NCI-H187 treated with DMSO at 0.1 percent for 48 hours (cell line): Measurements from ENCODE around the gene TRABD2B.

Experiments used
- DNase-seq: peaks from one replicate; lab custom pipeline; 2025; lab: John Stamatoyannopoulos, UW

The TRABD2B gene

DNA sequence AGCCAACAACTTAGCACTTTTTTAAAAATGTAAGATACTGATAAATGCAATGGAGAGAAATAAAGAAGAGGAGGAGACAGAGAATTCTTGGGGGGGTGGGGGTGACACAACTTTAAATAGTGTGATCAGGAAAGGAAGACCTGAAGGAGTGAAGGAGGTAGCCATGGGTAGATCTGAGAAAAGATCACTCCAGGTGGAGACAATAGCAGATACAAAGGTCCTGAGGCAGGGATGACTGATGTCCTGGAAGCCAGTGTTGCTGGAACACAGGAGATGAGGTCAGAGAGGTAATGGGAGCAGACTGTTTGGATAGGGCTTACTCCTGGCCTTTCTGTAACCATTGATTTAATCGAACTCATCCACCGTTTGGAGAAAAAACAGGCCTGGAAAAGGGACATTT is 24.6 kb upstream of the TRABD2B start:
- no peak for DNase-seq

DNA sequence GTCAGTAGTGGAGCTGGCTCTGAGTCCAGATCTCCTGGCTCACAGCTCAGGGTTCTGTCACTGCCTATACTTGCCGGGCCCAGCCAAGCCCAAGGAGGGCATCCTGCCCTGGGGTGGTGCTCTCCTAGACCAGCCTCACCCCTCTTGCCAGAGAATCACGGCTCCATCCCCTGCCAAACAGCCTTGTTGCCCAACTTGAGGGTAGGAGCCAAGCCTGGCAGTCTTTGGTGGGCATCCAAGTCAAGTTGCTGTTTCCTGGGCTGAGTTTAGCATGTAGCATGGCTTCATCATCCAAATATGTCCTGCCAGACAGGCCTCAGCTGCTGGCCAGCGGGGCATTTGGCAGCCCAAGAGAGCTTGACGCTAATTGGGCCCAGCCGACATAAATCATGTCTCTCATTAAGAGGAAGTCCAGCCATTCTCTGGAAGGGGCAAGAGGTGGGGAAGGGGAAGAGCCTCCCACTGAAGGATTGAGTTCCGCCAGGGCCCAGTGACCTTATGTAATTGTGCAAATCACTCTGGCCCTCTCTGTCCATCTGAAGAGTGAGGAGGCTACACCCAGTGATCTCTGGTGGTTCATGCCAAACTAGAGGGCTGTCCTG is 22.6 kb upstream of the TRABD2B start:
- DNase-seq = no peak

DNA sequence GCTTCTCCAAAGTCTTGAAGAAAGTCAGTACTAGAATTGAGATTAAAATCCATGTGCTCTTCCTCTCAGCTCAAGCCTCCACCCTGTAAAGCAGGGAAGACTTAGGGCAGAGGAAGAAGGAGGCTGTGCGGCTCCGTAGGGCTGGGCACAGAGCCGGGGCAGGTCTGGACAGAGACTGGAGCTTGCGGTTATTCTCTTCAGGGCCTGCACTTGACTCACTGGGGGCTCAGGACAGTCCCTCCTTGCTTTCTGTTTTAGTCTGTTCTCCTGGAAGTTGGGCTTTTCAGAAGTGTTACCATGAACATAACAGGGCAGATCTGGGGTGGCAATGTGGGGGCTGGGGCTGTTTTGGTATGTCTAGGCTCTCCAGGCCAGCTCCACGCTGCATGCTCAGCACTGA is 21.6 kb upstream of the TRABD2B start:
- DNase-seq = no peak

DNA sequence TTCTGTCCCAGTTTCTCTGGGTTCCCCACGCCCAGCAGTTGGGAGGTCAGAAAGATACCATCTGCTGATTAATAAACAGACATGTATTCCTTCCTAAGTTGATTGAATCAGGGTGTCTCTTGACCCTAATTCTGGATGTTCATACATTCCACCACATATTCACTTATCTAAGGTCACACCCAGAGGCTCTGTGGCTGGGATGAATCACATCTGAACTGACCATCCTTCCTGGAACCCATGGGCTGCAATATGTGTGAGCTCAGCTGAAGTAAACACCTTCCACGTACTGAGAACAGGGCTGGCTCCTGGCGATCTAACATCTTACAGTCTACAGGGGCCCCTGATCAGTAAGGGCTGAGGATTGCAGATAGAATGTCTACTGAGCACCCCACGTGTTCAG is 20.5 kb upstream of the TRABD2B start:
- no peak for DNase-seq

DNA sequence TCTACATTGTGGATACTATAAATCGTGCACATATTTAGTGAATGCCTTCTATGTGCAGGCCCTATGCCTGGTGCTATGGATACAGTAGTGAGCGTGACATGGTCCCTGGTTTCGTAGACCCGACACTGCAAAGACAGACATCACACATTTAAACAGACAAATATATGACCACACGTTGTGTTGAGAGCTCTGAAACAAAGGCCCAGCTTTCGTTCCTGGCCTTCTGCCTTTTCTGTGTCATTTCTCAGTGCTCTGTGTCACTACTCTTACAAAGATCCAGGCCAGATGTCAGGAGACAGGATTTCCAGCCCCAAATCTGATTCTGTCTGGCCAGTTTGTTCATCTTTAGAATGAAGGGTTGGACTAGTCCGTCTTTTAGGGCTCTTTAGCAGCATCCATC is 19.3 kb upstream of the TRABD2B start:
- DNase-seq = no peak

DNA sequence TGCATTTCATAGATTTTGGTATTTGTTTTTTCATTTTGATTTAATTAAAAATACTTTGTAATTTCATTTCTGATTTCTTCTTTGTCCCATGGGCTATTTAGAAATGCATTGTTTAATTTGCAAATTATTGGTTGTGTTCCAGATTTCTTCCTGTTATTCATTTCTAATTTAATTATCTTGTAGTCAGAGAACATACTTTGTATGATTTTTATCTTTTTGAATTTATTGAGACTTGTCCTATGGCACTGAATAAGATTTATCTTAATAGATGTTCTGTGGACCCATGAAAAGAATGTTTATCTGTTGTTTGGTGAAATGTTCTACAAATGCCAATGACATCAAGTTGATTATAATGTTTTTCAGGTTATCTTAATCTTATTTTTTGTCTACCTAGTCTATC is 16.1 kb upstream of the TRABD2B start:
- DNase-seq = no peak

DNA sequence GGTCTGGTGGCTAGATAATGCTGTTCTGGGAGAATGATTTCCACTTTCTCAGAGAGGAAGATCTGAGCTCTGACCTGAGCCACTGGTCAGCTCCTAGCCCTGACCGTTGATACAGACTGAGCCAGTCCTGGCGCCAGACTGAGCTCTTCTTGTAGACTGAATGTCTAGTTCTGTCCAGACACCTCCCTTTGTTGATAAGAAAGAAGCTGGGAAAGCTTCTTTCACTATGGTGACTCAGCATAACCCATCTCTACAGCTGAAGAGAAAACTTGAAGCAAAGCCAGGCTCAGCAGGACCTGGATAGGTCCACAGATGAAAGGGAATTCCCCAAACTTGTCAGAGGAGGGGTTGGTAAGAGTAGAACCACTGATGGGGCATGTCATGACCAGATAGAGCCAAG is 9.9 kb upstream of the TRABD2B start:
- no peak for DNase-seq

DNA sequence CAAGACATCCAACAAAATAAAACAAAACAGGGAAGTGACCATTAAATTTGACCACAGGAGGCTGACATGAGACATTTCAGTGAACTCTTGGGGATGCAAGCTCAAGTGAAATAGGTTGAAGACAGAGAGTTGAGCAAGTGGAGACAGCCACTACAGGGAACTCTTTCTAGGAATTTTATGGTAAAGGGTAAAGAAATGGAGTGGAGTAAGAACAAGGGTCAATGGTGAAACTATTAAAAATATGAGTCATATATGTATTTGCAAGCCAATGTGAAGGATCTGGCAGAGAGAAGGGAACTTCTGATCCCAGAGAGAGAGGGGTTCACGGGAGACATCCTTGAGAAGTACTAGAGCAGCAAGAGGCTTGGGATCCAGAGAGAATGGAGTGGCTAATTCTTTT is 9.1 kb upstream of the TRABD2B start:
- DNase-seq = no peak

DNA sequence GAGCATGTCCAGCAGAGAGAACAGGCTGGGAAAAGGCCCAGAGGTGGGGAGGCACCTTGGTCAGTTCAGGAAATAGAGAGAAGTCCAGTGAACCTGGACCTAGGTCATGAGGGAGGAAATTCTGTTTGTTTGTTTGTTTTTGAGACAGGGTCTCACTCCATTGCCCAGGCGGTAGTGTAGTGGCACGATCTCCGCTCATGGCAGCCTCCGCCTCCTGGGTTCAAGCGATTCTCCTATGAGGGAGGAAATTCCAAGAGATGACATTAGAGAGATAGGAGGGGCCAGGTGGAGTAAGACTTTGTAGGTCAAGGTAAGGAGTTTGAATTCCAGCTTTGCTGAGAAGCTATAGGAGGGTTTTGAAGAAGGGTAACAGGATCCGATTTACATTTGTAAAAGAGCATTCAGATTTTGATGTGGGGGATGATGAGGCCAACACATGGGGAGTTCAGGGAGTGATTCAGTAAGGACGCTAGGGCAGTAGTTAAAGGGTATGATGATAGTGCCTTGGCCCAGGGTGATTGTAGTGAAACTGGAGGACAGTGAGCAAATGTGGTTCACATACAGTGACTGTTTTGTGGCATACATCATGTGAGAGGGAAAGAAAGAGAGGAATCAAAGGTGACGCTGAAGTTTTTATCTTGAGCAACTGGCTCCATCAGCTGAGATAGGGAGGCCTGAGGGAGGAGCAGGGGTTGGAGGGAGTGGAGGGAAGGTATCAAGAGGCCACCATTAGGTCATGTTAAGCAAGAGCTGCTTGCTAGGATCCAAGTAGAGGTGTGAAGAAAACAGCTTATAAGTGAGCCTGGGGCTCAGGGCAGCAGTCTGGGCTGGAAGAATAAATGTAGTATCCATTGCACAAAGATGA is 8.3 kb upstream of the TRABD2B start:
- no peak for DNase-seq

DNA sequence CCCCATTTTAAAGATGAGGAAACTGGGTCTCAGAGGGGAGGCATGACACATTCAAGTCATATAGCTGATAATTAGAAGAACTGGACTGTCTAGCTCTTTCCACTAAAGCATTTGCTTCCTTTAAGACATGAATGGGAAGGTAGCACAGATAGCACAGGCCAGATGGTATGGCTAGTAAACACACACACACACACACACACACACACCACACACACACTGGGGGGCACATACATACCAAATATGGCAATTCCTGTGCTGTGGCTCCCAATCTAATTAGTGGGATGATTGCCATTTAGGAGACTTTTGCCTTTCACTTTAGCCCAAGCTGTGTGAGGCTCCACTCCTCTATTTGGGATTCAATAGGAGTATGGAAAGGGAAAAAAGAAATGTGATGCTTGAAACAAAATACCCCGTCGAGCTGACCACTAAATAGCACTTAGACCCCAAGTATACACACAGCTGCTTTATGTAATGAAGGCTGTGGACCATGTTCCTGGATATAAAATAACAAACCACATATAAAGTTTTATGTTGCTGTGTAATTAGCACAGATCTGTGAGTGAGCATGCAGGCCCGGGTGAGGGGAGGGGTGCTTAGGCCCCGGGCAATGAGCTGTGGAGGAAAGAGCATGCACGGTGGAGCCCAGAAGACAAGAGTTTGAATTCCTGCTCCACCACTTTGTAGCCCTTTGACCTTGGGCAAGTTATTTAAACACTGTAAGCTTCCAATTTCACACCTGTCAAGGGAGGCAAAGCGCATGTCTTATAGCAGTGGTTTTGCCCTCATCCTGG is 6.8 kb upstream of the TRABD2B start:
- DNase-seq = peak; percentile 59

DNA sequence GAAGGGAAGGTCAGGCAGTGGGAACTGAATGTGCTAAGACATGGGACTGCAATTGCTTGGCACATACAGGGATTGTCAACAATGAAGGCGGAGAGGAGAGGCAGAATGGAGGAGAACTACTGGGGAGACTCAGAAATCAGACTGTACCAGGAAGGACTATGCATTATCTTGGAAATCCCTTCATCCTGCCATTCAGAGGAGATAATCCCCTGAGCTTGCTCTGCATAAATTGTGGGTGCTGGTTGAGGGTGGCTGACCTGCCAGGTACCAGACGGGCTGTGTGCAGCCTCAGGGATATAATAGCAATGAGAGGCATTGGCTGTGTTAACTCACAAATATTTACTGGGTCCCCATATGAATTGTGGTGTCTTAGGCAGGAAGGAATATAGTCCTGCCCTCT is 5.0 kb upstream of the TRABD2B start:
- no peak for DNase-seq

DNA sequence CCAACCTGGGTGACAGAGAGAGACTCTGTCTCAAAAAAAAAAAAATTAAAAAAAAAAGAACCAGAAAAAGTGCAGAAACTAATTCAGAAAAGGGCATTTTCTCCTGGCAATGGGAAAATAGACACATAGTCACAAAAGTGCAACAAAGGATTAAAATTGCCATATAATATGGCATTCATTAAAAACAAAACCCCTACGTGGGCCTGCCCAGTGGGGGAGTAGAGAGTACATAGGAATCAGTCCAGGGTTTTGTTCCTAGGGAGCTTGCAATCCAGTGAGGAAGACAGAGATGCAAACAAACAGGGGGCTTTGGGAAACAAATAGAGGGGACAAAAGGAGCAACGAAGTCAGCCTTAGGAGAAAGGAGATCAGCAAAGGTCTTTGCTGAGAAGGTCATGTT is 4.5 kb upstream of the TRABD2B start:
- no peak for DNase-seq

DNA sequence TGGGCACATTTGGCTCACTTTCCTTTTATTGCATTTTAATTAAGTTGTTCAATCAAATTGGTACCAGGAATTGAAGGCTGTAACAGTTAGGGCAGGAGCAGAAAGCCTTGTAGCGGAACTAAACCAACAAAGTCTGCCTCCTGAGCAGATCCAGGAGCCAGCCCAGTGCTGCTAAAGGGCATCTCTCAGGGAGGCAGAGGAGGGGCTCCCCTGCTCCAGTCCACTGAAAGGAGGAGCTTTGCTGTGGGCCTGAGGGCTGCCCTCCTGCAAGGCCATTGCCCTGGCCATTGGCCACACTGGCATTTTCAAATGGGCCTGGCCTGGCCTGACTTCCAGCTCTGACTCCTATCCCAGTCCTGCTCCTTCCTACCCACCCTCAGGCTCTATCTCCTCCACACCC is 3.7 kb upstream of the TRABD2B start:
- no peak for DNase-seq

DNA sequence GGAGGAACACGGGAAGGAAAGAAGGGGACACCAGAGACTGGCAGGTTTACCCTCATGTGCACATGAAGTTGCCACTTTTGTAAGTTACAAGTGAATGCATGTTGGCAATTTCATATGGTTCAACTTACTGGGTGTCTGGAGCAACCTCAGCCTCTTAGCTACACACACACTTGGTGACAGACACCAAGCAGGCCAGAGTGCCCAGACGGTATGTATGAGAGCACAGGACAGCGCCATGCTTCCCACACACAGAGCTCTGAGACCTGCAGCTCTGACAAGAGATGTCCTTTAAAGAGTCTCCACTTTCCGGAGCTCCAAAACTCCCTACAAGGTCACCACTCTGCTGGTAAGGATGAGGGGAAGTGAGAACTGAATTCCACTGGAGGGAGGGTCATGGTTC is 1.9 kb upstream of the TRABD2B start:
- DNase-seq = no peak

DNA sequence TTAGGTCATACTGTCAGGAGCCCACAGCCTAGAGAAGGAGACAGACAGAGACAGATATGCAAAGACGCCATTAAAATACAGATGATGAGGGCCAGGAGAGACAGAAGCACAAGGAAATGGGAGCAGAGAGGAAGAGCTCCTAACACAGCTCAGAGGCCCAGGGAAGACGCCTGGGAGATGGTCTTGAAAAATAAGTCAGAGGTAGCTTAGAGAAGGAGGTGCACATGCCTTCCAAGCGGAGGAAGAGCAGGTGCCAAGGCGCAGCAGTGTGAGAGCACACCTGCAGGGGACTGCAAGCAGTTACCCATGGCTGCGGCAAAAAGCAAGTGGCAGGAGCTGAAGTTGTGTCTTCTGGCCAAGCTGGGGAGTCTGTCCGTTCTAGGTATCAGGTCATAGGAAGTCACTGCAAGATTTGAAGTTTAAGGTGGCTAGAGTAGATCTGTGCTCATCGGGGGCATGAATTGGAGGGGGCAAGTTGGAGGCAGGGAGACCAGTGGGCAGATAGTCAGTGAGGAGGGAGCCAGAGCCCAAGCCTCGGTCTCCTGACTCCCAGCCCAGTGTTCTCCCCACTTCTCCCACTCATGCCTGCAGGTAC is 1.3 kb upstream of the TRABD2B start:
- no peak for DNase-seq

DNA sequence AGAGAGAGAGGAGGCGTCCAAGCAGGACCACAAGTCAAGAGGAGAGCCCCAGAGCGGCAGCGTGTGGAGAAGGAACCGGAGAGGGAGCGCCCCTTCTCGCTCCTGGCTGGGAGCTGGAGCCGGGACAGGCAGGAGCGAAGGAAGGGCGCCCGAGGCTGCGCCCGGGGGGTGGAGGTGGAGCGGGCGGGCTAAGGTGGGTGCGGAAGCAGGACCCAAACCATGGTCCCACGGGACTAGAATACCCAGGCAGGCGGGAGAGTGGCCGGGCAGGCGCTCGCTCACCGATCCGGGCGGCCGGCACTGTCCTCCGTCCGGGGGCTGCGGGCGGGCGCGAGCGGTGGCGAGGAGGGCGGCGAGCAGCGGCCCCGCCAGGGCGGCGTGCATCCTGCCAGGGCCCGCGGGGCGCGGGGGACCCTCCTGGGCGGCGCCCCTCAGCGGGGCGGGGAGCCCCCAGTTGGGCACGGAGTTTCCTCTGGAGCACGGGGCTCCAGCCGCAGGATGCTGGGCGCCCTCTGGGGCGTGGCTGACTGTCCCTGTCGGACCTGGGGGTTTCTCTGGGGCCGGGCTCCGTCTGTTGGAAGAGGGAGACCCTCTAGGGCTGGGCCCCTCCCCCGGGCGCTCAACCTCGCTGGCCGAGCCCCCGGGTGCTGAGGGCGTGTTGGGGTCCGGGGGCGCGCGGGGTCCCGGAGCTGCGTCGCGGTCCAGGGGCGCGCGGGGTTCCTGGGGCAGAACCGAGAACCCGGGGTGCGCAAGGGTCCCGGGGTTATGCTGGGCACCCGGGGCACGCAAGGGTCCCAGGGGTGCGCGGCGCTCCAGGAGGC is 569 bp downstream of the TRABD2B start:
- DNase-seq = no peak

DNA sequence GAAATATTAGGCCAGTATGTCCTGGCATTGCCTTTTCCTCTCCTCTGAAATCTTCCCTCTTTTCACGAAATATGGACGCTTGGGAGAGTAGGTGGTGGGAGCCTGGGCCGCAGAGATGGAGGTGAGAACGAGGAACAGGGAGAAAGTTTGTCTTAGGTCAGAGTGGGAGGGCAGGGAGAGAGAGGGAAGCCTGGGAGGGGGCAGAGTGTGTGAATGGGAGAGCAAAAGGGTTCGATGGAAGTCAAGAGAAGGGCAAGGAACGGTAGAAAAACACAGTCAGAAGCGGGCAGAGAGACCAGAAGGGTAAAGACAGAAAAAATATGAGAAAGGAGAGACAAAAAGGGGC is 1.2 kb downstream of the TRABD2B start:
- no peak for DNase-seq

DNA sequence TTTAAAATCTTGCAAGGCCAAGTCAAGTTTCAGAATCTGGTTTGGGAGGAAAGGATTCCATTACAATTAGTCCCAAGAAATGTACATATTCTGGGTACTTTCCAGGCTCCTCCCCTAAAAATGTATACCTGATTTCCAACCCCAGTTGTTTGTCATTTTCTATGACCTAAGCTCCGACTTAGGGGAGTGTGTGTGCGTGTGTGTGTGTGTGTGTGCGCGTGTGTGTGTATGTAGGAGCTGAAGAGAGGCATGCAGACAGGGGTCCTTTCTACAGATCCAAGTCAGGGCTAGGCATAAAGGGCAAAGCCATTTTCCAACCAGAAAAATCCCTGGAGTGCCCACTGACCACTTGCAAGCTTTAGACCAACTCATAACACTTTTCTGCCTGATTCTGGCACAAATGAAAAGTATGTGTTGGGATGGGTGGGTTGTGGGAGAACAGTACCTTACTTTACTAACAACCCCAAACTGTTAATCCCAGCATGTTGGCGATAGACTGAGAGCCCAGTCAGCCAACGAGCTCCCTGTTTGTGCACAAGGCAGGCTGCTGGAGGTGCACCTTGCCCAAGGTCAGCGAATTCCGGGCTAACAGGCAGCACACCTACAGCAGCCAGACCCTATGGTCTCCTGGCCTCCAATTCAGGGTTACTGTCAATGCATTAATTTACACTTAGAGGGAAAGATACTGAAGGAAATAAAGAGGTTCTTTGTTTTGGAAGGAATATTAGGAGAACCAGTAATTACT is 1.7 kb downstream of the TRABD2B start:
- DNase-seq = no peak

DNA sequence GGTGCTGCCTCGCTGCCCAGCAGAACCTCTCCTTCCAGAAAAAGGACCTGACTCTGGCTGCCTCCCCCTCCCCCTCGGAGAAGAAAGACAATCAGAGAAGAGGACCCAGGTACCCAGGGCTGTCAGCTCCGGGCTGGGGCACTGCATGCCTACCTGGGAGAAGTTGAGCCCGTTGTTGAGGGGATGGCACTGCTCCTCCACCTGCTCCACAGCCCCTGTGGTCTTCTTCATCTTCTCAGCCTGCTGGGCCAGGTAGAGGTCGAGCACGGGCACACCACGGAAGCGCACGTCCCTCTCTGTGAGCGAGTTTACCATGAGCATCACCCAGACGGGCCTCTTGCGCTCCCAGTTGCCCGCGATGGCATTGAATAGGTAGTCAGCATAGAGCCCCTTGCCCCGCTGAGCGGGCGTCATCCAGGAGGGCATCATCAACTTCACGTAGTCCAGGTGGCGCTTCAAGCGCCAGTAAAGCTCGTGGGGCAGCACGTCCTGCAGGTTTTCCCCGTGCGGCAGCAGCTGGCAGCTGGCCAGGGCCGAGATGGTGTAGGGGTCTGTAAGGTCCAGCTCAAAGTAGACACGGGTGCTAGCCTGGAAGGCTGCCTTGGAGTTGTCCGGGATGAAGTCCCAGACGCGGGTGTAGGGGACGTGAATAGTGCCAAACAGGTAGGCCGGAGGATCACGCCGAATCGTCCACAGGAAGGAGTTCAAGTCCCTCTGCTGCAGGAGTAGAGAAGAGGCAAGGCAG is 3.1 kb downstream of the TRABD2B start:
- DNase-seq = no peak

DNA sequence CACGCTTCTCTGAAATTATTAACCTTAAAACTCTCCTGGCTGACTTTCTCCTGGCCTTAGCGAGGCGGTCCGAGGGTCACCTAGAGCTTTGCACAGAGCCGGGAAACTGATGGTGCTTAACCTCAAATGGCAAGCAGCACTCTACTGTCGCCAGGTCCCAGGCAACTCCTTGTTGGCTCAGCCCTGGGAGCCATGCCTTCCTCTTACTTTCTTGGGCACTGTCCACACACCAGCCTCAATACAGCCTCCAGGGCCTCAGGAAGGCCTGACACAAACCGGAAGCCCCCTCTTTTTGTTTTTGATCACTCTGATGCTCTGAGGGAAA is 3.8 kb downstream of the TRABD2B start:
- no peak for DNase-seq
